ENCODE measurements around the gene KDM8.

The KDM8 gene

DNA sequence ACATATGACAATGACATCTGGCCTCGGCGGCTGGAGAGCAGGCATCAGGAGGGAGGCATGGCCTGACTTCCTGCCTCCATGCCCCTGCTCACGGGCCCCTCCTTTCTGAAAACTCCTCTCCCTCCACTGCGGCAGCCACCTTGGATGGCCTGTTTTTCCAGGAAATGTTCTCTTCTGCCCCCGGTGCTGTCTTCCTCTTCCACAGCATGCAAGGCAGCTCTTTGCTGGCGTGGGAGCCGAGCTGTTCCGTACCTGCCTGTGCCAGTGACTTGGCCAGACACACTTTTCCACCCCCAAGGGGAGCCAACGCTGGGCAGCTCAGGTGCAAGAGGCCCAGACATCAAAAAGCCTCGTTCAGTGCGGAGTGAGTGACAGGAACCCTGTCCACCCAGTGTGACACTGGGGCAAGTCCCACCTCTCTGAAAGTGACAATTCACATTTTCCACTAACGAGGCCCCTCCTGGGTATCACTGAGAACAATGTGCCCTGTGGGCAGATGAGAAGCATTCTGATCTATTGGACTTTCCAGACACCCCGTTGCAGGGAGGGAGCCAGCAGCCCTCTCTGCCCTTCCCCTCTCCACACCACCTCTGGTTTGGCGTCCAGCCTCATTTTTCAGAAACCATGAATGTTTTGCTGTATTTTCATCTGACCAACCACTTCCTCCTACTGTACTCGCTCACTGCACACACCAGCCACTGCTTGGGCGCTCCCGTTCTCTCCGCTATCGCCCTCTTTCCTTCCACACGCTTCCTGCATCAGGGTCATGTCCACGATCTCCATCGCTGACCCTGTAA is 34.1 kb downstream of the KDM8 start:
- no peak overlapping the region for H3K27ac ChIP-seq (ENCODE audit: extremely low read depth, low read depth, low read length)
- CTCF ChIA-PET, result interaction anchor here (0.6 to 4.4 kb wide), 4 partner anchors 36 to 281 kb away, joined by 3 to 83 read pairs (median 6); no protein-coding TSS in a partner anchor
- POLR2A ChIA-PET, result no interaction called here
- H3K4me3 ChIP-seq (ENCODE audit: low read depth, low read length), result no peak overlapping the region
- H3K36me3 ChIP-seq (ENCODE audit: control insufficient read depth in 2 of 2, insufficient read depth in 1 of 2, low read length in 2 of 2), result peaks cover 0 to 21% of the 10 kb centered on the region in 2 experiments; a peak in 1 of 3 replicates
- no peaks in the 10 kb centered on the region for H3K9me3 ChIP-seq (ENCODE audit: control insufficient read depth, insufficient read depth, low read depth, low read length)
- H3K4me1 ChIP-seq (ENCODE audit: control insufficient read depth, insufficient read depth, low read length), result peaks cover 4% of the 10 kb centered on the region; the same call in 1 of the 2 replicates
- TF ChIP-seq ZNF394 (tag by site-specific recombination; IDR thresholded peaks at IDR 0.05; ENCODE audit: borderline replicate concordance), result no peak
- TF ChIP-seq TCF7L2 (IDR thresholded peaks at IDR 0.05; ENCODE audit: borderline replicate concordance, low read depth, low read length), result no peak
- TF ChIP-seq HOXD13 (CRISPR knock-in tag; IDR thresholded peaks at IDR 0.05; ENCODE audit: borderline replicate concordance), result no peak
- no peak for TF ChIP-seq GLI4 (tag by site-specific recombination; IDR thresholded peaks at IDR 0.05)
- TF ChIP-seq, protein P1, sequence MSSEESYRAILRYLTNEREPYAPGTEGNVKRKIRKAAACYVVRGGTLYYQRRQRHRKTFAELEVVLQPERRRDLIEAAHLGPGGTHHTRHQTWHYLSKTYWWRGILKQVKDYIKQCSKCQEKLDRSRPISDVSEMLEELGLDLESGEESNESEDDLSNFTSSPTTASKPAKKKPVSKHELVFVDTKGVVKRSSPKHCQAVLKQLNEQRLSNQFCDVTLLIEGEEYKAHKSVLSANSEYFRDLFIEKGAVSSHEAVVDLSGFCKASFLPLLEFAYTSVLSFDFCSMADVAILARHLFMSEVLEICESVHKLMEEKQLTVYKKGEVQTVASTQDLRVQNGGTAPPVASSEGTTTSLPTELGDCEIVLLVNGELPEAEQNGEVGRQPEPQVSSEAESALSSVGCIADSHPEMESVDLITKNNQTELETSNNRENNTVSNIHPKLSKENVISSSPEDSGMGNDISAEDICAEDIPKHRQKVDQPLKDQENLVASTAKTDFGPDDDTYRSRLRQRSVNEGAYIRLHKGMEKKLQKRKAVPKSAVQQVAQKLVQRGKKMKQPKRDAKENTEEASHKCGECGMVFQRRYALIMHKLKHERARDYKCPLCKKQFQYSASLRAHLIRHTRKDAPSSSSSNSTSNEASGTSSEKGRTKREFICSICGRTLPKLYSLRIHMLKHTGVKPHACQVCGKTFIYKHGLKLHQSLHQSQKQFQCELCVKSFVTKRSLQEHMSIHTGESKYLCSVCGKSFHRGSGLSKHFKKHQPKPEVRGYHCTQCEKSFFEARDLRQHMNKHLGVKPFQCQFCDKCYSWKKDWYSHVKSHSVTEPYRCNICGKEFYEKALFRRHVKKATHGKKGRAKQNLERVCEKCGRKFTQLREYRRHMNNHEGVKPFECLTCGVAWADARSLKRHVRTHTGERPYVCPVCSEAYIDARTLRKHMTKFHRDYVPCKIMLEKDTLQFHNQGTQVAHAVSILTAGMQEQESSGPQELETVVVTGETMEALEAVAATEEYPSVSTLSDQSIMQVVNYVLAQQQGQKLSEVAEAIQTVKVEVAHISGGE (tag by site-specific recombination; conservative IDR thresholded peaks at IDR 0.05; ENCODE audit: low read depth), result no peak
- no peak for TF ChIP-seq ZNF792 (tag by site-specific recombination; IDR thresholded peaks at IDR 0.05)
- TF ChIP-seq ZSCAN16 (tag by site-specific recombination; IDR thresholded peaks at IDR 0.05), result no peak
- TF ChIP-seq, protein P2, sequence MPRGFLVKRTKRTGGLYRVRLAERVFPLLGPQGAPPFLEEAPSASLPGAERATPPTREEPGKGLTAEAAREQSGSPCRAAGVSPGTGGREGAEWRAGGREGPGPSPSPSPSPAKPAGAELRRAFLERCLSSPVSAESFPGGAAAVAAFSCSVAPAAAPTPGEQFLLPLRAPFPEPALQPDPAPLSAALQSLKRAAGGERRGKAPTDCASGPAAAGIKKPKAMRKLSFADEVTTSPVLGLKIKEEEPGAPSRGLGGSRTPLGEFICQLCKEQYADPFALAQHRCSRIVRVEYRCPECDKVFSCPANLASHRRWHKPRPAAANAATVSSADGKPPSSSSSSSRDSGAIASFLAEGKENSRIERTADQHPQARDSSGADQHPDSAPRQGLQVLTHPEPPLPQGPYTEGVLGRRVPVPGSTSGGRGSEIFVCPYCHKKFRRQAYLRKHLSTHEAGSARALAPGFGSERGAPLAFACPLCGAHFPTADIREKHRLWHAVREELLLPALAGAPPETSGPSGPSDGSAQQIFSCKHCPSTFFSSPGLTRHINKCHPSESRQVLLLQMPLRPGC (tag by site-specific recombination; IDR thresholded peaks at IDR 0.05), result no peak
- no peak for TF ChIP-seq ZNF76 (tag by site-specific recombination; IDR thresholded peaks at IDR 0.05; ENCODE audit: borderline replicate concordance, low read depth)
- no peak for TF ChIP-seq SCRT1 (tag by site-specific recombination; IDR thresholded peaks at IDR 0.05; ENCODE audit: borderline replicate concordance)
- no peak for TF ChIP-seq KLF9 (tag by site-specific recombination; IDR thresholded peaks at IDR 0.05; ENCODE audit: low read depth)
- TF ChIP-seq ZNF558 (tag by site-specific recombination; IDR thresholded peaks at IDR 0.05), result no peak
- no peak for TF ChIP-seq ZNF155 (tag by site-specific recombination; IDR thresholded peaks at IDR 0.05)

DNA sequence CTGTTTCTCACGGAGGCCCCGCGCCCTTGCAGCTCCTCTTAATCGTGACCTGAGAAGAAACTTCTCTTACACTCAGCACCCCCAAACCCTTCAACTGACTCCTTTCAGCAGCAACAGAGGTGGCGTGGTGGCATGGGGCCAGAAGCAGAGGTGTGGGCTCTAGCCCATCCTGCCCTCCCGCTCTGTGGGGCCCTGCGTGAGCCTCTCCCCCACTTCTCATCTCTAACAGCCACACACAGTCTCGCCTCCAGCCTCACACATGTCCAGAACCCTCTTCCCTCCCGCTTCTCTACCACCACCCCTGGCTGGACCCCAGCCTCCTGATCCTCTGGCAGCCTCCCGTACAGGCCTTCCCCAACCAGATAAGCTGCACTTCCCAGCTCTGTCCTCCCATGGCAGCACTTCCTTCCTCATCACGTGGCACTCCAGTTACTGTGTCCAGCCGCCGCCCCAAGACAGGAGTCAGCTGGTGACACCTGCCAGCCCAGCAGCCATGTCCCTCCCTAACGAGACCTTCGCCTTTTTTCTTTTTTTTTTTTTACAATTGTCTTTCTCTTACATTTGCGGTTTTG is 34.8 kb downstream of the KDM8 start:
- H3K4me1 ChIP-seq (ENCODE audit: control insufficient read depth, insufficient read depth, low read length), result peaks cover 6% of the 10 kb centered on the region; the same call in 1 of the 2 replicates
- H3K36me3 ChIP-seq (ENCODE audit: control insufficient read depth in 2 of 2, insufficient read depth in 1 of 2, low read length in 2 of 2), result peaks cover 0 to 15% of the 10 kb centered on the region in 2 experiments; a peak in 1 of 3 replicates
- POLR2A ChIA-PET, result no interaction called here
- H3K9me3 ChIP-seq (ENCODE audit: control insufficient read depth, insufficient read depth, low read depth, low read length), result no peaks in the 10 kb centered on the region
- no peak overlapping the region for H3K27ac ChIP-seq (ENCODE audit: extremely low read depth, low read depth, low read length)
- CTCF ChIA-PET, result no interaction called here
- no peak overlapping the region for H3K4me3 ChIP-seq (ENCODE audit: low read depth, low read length)
- no peak for TF ChIP-seq ZNF658 (tag by site-specific recombination; IDR thresholded peaks at IDR 0.05)
- TF ChIP-seq BCL11A (tag by site-specific recombination; IDR thresholded peaks at IDR 0.05; ENCODE audit: low read depth), result no peak
- no peak for TF ChIP-seq ZBTB7A (tag by site-specific recombination; IDR thresholded peaks at IDR 0.05; ENCODE audit: low read depth)
